ENCODE data around the gene ICAM4. TPM values are rescaled to one million over a fixed set of nuclear protein-coding genes. Genes with fewer than 3 reads are reported as not detected.

The ICAM4 gene
- polyA plus RNA-seq, 1 of the 3 experiments (the other 2 are of a cell fraction): 0.05 TPM

DNA sequence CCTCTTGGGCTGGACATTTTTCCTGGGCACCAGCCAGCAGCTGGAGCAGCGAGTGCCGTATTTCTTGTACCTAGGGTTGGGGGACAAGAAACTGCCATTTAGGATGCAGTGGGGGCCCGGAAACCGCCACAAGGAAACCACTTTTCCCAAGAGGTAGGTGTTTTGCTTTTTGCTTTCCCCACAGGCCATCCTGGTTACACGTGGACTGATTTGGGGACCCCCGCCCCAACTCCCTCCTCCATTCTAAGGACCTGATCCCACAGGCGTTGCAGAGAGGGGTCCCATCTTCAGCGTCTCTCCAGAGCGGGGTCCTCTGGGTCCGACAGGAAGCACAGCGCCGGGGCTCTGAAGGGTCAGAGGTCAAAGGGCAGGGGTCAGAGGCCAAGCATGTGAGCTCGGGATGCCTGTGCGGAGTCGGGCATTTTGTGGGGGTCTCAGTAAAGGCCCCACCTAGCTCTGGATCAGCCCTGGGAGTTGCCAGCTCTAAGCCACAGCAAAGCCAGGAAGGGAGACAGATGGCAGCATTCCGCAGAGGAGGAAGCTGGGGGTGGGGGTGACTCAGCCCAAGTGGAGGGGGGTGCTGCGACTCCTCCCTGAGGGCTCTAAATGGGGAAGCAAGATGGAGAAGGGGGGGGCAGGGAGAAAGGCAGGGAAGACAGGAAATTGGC, 18.5 kb downstream of the ICAM4 start:
- WGBS (ENCODE audit: low lambda C conversion rate): 85% methylated on average over 16 of the region's 17 CpGs
- H3K9ac ChIP-seq: no peak overlapping the region
- H3K27me3 ChIP-seq (ENCODE audit: insufficient read depth): no peaks in the 10 kb centered on the region
- 0 out of 2 replicates have a peak overlapping the region, but pooled peaks have one; percentile 44 for H3K4me2 ChIP-seq
- POLR2A ChIA-PET: no interaction called here
- no peaks in the 10 kb centered on the region for H4K20me1 ChIP-seq (ENCODE audit: insufficient read depth)
- H3K4me1 ChIP-seq (ENCODE audit: control insufficient read depth in 1 of 2, insufficient read depth in 2 of 2, low read depth in 1 of 2, low read length in 1 of 2): no peaks in the 10 kb centered on the region
- no peaks in the 10 kb centered on the region for H3K36me3 ChIP-seq (replicated peaks in 1 of 2; ENCODE audit: control insufficient read depth in 1 of 2, insufficient read depth in 2 of 2, low read length in 1 of 2)
- peak; percentile 14; the same call in 1 of the 2 replicates for TF ChIP-seq FOSL2 (IDR thresholded peaks at IDR 0.05; ENCODE audit: borderline replicate concordance, low read depth)
- TF ChIP-seq POLR2AphosphoS5 (IDR thresholded peaks at IDR 0.05; ENCODE audit: low read depth, low read length): no peak
- H3K9me2 ChIP-seq: no peaks in the 10 kb centered on the region
- H3K9me3 ChIP-seq: no peaks in the 10 kb centered on the region
- H3K4me3 ChIP-seq (ENCODE audit: low read depth in 2 of 2, low read length in 1 of 2): no peak overlapping the region
- no peak for DNase-seq
- CTCF ChIA-PET: interaction anchor here (0.8 to 2.6 kb wide), 4 partner anchors 34 to 84 kb away, joined by 3 to 10 read pairs (median 4); partner anchors contain the start of gene ICAM1
- H3F3A ChIP-seq (replicated peaks; ENCODE audit: insufficient read depth): peaks cover 4% of the 10 kb centered on the region
- no peak overlapping the region for H3K27ac ChIP-seq (ENCODE audit: low read depth in 2 of 2, low read length in 1 of 2)
- H3K79me2 ChIP-seq (ENCODE audit: insufficient read depth): no peaks in the 10 kb centered on the region
- H2AFZ ChIP-seq (ENCODE audit: low read depth): peak overlapping the region; percentile 63; the same call in 1 of the 2 replicates

GRCh38 chr19:10306327-10306726, 19.6 kb downstream of the ICAM4 start:
- ChIA-PET POLR2A (interaction anchor here (0.6 kb wide), 1 partner anchor 376 kb away, joined by 3 read pairs; no protein-coding TSS in a partner anchor), CTCF (interaction anchor here (0.8 to 2.6 kb wide), 3 partner anchors 38 to 83 kb away, joined by 3 to 10 read pairs (median 4); no protein-coding TSS in a partner anchor)
- no peak overlapping the region for H3K27ac ChIP-seq (ENCODE audit: low read depth in 2 of 2, low read length in 1 of 2)
- H3K9me2 ChIP-seq: no peaks in the 10 kb centered on the region
- H3K79me2 ChIP-seq (ENCODE audit: insufficient read depth): no peaks in the 10 kb centered on the region
- H3K36me3 ChIP-seq (replicated peaks in 1 of 2; ENCODE audit: control insufficient read depth in 1 of 2, insufficient read depth in 2 of 2, low read length in 1 of 2): no peaks in the 10 kb centered on the region
- no peak overlapping the region for H3K4me2 ChIP-seq
- H4K20me1 ChIP-seq (ENCODE audit: insufficient read depth): no peaks in the 10 kb centered on the region
- no peak for TF ChIP-seq SIN3A (IDR thresholded peaks at IDR 0.05; ENCODE audit: borderline replicate concordance, low read depth, low read length)
- no peak for TF ChIP-seq GATA2 (CRISPR knock-in tag; IDR thresholded peaks at IDR 0.05)
- TF ChIP-seq CHD2 (IDR thresholded peaks at IDR 0.05; ENCODE audit: low read length, partially characterized antibody): no peak
- TF ChIP-seq USF2 (IDR thresholded peaks at IDR 0.05; ENCODE audit: borderline replicate concordance, low read depth, low read length): no peak
- no peak for TF ChIP-seq REST (IDR thresholded peaks at IDR 0.05; ENCODE audit: low read depth, low read length)
- TF ChIP-seq RFX5 (IDR thresholded peaks at IDR 0.05; ENCODE audit: low read length): no peak
- TF ChIP-seq MAX (IDR thresholded peaks at IDR 0.05; ENCODE audit: low read depth): no peak
- no peak for TF ChIP-seq TAF1 (IDR thresholded peaks at IDR 0.05; ENCODE audit: borderline replicate concordance, low read depth, low read length)
- TF ChIP-seq RAD21 (IDR thresholded peaks at IDR 0.05; ENCODE audit: low read length): no peak
- TF ChIP-seq EP300 (IDR thresholded peaks at IDR 0.05; ENCODE audit: borderline replicate concordance in 1 of 2, low read depth in 1 of 2, low read length in 1 of 2): no peak
- no peak for TF ChIP-seq SMC3 (IDR thresholded peaks at IDR 0.05; ENCODE audit: low read depth, low read length)
- H3K9me3 ChIP-seq: no peaks in the 10 kb centered on the region
- H3K4me1 ChIP-seq (ENCODE audit: control insufficient read depth in 1 of 2, insufficient read depth in 2 of 2, low read depth in 1 of 2, low read length in 1 of 2): no peaks in the 10 kb centered on the region
- peaks cover 4% of the 10 kb centered on the region for H3F3A ChIP-seq (replicated peaks; ENCODE audit: insufficient read depth)
- H3K4me3 ChIP-seq (ENCODE audit: low read depth in 2 of 2, low read length in 1 of 2): no peak overlapping the region
- H3K27me3 ChIP-seq (ENCODE audit: insufficient read depth): no peaks in the 10 kb centered on the region
- H3K9ac ChIP-seq: no peak overlapping the region
- DNase-seq: no peak
- no peak overlapping the region for H2AFZ ChIP-seq (ENCODE audit: low read depth)
- 93% methylated on average over 5 of the region's 5 CpGs for WGBS (ENCODE audit: low lambda C conversion rate)
